Testis (tissue), 3 donors: ENCODE measurements around the gene MT4. TPM values are rescaled to one million over a fixed set of nuclear protein-coding genes. Genes with fewer than 3 reads are reported as not detected.

Source experiments
- DNase-seq: peaks from one replicate; pipeline ENCODE4 v3.0.0-alpha.2; 2019
- H3K27ac ChIP-seq, 2 donors: fragments of 200-600 bp; sonication (generic); one replicate each; pipeline ENCODE4 v1.5.1; 2019
- H3K27me3 ChIP-seq: fragments of 200-600 bp; sonication (generic); one replicate; pipeline ENCODE4 v1.5.1; 2019
- H3K36me3 ChIP-seq: fragments of 200-600 bp; sonication (generic); one replicate; pipeline ENCODE4 v1.5.1; 2017; ENCODE audit warnings: low read depth; ENCODE audit errors: missing control alignments
- H3K4me1 ChIP-seq: fragments of 200-600 bp; sonication (generic); one replicate; pipeline ENCODE4 v1.5.1; 2019
- H3K4me3 ChIP-seq, 2 donors: fragments of 200-600 bp; sonication (generic); one replicate each; pipeline ENCODE4 v1.5.1; 2017 to 2019
- H3K9me3 ChIP-seq: fragments of 200-600 bp; sonication (generic); one replicate; pipeline ENCODE4 v1.5.1; 2017
- POLR2A ChIP-seq: fragments of 450-650 bp; IDR thresholded peaks from one replicate; pipeline ENCODE4 v1.6.1; 2017; ENCODE audit warnings: antibody characterized with exemption, mild to moderate bottlenecking, moderate library complexity
- WGBS, 2 donors: methylation state at CpG; one replicate each; pipeline ENCODE4 v1.1.5; 2018; 5-methylcytosine and 5-hydroxymethylcytosine counted together
- intact Hi-C: fragments of 100-400 bp; cut with DNase I; formaldehyde crosslinking; loops from one replicate; pipeline ENCODE4 v1.15.1; 2023; ENCODE audit warnings: low total_unique reads
- polyA plus RNA-seq: library from polyadenylated mRNA; stranded (reverse); fragments of 350-450 nt; fragmentation: Illumina TruSeq; extraction: RNeasy Lipid Tissue Mini Kit (QIAGEN cat#74804); gene quantifications from one replicate; pipeline ENCODE4 v1.2.3, GENCODE V29; 2014; ENCODE audit warnings: low read depth, low replicate concordance; ENCODE audit not compliant: insufficient read depth
- total RNA-seq, 2 donors: library from RNA; depleted of rRNA; stranded (reverse); fragments of >200 nt; gene quantifications; one replicate each; pipeline ENCODE4 v1.2.3, GENCODE V29; 2016
- TF ChIP-seq, protein P1 (sequence below), 3 experiments: fragments of 450-650 bp in 2 of 3; fragments of 200-600 bp in 1 of 3; sonication (generic) in 1 of 3; IDR thresholded peaks; one replicate each; pipeline ENCODE4 v1.5.1; 2016 to 2019; ENCODE audit warnings: antibody characterized with exemption in 3 of 3, mild to moderate bottlenecking in 2 of 3, moderate library complexity in 1 of 3

MT4 gene
- total and polyA plus RNA-seq, 3 donors from 2014 or later: 2.3 TPM; not detected in 2

DNA sequence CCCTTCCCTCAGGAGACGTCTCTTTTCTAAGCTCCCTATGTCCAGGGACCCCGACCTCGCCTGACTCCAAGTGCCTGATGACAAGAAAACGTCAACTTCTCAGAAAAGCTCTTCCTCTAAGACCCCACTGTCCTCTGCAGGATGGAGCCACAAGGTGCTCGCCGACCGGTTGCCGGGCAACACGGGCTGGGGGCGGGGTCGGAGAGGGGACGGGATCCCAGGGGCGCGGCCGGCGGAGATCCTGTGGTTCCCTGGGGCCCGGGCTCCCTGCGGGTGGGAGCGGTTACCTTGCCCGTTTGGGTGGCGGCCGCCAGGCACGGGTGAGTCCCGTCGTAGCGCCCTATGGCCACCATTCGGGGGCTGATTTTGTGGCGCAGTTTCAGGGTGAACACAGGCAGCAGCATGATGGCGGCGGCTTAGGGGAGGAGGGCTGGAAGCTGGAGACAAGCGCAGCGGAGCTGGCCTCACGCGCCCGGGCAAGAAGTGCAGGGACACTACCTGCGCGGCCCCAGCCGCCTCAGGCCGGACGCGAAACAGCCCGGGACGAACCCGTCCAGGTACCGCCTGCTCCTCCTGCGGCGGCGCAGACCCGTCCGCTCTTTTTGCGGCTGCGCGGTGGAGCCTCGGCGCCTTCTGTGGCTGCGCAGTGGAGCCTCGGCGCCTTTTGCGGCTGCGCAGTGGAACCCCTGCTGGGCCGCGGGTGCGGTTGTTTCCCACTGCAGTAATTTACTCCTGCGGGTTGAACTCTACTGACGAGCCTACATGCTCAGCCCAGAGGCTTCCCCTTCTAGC is 45.2 kb upstream of the MT4 start, which contains the start of gene BBS2:
TSS of gene BBS2 (minus strand) at position 566 of the 792 bp plus-strand sequence. CDS start at position 404, 162 bp downstream.
- peak within 1 kb of the TSS; percentile 90 to 100 for H3K4me3 ChIP-seq
- 0 to 1% methylated on average over 32 to 64 of the region's 65 CpGs for WGBS, 2 donors
- no peaks in the 10 kb centered on the region for H3K27me3 ChIP-seq
- no peaks in the 10 kb centered on the region for H3K9me3 ChIP-seq
- H3K36me3 ChIP-seq: no peaks in the 10 kb centered on the region
- H3K27ac ChIP-seq: peak within 1 kb of the TSS; percentile 83 to 87
- DNase-seq: peak; percentile 89
- intact Hi-C loops: loop anchor here (5.0 kb wide), 1 partner anchor 527 kb away; no protein-coding TSS in a partner anchor
- peaks cover 18% of the 10 kb centered on the region for H3K4me1 ChIP-seq
- TF ChIP-seq, protein P1, sequence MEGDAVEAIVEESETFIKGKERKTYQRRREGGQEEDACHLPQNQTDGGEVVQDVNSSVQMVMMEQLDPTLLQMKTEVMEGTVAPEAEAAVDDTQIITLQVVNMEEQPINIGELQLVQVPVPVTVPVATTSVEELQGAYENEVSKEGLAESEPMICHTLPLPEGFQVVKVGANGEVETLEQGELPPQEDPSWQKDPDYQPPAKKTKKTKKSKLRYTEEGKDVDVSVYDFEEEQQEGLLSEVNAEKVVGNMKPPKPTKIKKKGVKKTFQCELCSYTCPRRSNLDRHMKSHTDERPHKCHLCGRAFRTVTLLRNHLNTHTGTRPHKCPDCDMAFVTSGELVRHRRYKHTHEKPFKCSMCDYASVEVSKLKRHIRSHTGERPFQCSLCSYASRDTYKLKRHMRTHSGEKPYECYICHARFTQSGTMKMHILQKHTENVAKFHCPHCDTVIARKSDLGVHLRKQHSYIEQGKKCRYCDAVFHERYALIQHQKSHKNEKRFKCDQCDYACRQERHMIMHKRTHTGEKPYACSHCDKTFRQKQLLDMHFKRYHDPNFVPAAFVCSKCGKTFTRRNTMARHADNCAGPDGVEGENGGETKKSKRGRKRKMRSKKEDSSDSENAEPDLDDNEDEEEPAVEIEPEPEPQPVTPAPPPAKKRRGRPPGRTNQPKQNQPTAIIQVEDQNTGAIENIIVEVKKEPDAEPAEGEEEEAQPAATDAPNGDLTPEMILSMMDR (IDR thresholded peaks at IDR 0.05): peak in 1 of 3 experiments; percentile 30
- no peak for TF ChIP-seq POLR2A

DNA sequence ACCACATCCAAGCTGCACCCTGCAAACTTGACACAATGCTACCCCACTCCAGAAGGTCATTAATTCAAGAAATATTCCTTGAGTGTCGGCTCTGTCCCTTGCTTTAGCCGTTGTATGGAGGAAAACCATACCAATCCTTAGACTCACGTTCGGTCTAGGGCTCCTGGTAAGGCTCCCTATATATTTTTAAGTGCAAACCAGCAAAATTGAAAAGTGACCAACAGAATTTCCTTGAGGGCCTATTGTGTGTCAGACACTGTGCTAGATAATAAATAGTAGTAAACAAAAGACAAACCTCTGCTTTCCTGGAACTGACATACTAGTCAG is 44.7 kb upstream of the MT4 start:
- peak overlapping the region in 1 of 2 donors; percentile 83 for H3K27ac ChIP-seq
- TF ChIP-seq, protein P1 (IDR thresholded peaks at IDR 0.05): no peak
- TF ChIP-seq POLR2A: no peak
- 16 to 24% methylated on average over 4 of the region's 4 CpGs for WGBS, 2 donors
- no peaks in the 10 kb centered on the region for H3K36me3 ChIP-seq
- intact Hi-C loops: loop anchor here (5.0 kb wide), 1 partner anchor 528 kb away; no protein-coding TSS in a partner anchor
- H3K9me3 ChIP-seq: no peaks in the 10 kb centered on the region
- H3K27me3 ChIP-seq: no peaks in the 10 kb centered on the region
- peak overlapping the region; percentile 90 to 100 for H3K4me3 ChIP-seq
- H3K4me1 ChIP-seq: peaks cover 18% of the 10 kb centered on the region
- DNase-seq: no peak

DNA sequence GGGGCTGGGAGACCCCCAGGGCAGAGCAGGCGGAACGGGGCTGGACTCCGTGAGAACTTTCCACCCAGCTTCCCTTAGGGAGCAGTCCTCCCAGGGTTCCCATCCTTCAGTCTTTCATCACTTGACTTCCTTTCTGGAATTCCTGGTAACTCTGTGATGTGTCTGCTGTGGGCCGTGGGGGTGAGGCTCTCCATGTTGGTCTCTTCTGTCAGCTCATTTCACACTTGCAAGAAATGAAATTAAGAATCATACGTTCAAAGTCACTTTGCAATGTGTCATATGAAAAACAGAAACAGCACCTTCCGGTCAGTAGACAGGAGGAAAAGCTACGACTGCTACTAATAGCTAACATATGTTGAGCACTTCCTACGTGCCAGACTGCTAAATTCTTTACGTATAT is 39.6 kb upstream of the MT4 start:
- WGBS, 2 donors: 82 to 90% methylated on average over 9 of the region's 9 CpGs
- H3K9me3 ChIP-seq: no peaks in the 10 kb centered on the region
- DNase-seq: no peak
- intact Hi-C loops: no loop called here
- no peaks in the 10 kb centered on the region for H3K36me3 ChIP-seq
- no peaks in the 10 kb centered on the region for H3K27me3 ChIP-seq
- no peak for TF ChIP-seq POLR2A
- TF ChIP-seq, protein P1 (IDR thresholded peaks at IDR 0.05): no peak
- H3K27ac ChIP-seq: no peak overlapping the region
- H3K4me1 ChIP-seq: no peaks in the 10 kb centered on the region
- H3K4me3 ChIP-seq: no peak overlapping the region

DNA sequence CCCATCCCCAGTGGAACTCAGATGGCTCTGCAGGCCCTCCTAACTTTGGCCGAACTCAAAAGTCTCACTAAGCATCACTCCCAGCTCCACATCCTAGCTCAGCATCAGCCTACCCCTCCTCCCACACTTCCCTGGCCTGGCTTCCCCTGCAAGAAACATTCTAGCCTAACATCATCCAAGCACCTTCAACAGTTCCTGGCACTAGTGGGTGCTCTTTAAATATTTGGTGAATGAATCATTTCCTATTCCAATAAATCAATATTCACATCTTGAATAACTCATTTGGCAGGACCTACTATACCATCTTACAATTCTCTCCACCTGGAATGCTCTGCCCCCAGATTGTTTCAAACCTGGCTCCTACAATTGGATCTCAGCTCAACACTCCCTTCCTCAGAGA is 34.0 kb upstream of the MT4 start:
- H3K27me3 ChIP-seq: no peaks in the 10 kb centered on the region
- no peaks in the 10 kb centered on the region for H3K4me1 ChIP-seq
- H3K9me3 ChIP-seq: no peaks in the 10 kb centered on the region
- no peak for DNase-seq
- H3K36me3 ChIP-seq: no peaks in the 10 kb centered on the region
- no peak overlapping the region for H3K4me3 ChIP-seq
- no peak overlapping the region for H3K27ac ChIP-seq
- no peak for TF ChIP-seq POLR2A
- TF ChIP-seq, protein P1 (IDR thresholded peaks at IDR 0.05): no peak
- WGBS, 2 donors: 86 to 92% methylated on average over 1 of the region's 1 CpG
- intact Hi-C loops: no loop called here
